Effector CD8-positive, alpha-beta T cell (primary cell): Measurements from ENCODE around the gene CEBPA.
"Not testable (repeated sequence)": the region's sequence is repeated elsewhere in the genome, so short reads cannot be mapped to it uniquely, and the experiment has no call there.

Source experiments
- DNase-seq: peaks from one replicate; lab custom pipeline; 2025; lab: John Stamatoyannopoulos, UW

CEBPA gene

DNA sequence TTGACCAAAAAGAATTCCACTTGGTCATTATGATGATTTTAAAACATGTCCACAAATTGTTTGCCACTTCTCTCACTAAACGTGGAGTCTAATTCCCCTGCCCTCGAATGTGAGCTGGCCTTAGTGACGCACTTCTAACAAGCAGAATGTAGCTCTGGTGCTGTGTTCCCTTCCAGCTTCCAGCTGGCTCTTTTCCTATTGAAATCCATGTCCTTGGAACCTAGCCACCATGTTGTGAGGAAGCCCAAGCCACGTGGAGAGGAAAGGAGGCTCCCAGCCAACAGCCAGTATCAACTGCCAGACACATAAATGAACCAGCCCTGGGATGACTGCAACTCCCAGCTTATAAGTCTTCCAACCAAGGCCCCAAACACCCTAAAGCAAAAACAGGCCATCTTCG is 23.6 kb upstream of the CEBPA start:
- DNase-seq = no peak

DNA sequence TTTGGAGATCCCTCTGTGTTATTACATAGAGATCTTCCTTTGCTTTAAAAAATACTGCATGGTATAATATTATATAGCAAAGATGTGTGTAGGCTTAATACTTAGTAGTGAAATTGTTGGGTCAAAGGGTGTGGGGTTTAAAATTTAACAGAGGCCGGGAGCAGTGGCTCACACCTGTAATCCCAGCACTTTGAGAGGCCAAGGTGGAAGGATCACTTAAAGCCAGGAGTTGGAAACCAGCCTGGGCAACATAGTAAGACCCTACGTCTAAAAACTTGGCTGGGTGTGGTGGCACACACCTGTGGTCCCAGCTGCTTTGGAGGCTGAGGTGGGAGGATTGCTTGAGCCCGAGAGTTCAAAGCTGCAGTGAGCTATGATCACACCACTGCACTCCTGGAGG is 22.3 kb upstream of the CEBPA start:
- DNase-seq = no peak

DNA sequence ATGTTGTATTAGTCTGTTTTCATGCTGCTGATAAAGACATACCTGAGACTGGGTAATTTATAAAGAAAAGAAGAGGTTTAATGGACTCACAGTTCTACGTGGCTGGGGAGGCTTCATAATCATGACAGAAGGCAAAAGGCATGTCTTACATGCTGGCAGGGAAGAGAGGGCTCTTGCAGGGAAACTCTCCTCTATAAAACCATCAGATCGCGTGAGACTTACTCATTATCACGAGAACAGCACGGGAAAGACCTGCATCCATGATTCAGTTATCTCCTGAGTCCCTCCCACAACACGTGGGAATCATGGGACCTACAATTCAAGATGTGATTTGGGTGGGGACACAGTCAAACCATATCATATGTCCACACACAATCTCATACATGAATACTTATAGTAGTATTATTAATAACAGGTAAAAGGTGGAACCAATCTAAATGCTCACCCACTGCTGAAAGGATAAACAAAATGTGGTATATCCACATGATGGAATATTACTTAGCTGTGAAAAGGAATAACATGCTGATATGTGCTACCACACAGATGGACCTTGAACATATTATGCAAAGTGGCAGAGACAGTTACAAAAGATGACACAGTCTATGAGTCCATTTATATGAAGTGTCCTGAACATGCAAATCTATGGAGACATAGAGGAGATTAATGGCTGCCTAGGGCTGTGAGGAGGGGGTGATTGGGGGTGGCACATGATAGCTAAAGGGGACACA is 20.9 kb upstream of the CEBPA start:
- DNase-seq = no peak

DNA sequence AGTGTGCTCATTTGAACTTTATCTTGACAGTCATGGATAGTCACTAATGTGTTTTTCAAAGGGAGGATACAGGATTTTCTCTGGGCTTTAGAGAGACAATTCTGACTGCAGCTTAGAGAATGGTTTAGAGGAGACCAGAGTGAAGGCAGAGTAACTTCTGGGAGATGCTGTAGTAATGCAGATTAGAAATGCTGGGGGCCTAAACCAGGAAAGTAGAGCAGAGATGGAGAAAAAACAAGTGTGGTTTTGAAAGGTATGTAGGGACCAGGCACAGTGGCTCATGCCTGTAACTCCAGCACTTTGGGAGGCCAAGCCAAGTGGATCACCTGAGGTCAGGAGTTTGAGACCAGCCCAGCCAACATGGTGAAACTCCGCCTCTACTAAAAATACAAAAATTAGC is 18.3 kb upstream of the CEBPA start:
- no peak for DNase-seq

DNA sequence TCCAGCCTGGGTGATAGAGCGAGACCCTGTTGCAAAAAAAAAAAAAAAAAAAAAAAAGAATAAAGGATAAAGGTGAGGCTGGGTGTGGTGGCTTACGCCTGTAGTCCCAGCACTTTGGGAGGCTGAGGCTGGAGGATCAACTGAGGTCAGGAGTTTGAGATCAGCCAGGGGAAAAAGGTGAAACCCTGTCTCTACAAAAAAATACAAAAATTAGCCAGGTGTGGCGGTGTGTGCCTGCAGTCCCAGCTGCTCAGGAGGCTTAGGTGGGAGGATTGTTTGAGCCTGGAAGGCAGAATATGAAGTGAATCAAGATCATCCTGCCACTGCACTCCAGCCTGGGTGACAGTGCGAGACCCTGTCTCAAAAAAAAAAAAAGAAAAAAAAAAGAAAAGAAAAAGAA is 15.7 kb upstream of the CEBPA start:
- DNase-seq = not testable (repeated sequence)

DNA sequence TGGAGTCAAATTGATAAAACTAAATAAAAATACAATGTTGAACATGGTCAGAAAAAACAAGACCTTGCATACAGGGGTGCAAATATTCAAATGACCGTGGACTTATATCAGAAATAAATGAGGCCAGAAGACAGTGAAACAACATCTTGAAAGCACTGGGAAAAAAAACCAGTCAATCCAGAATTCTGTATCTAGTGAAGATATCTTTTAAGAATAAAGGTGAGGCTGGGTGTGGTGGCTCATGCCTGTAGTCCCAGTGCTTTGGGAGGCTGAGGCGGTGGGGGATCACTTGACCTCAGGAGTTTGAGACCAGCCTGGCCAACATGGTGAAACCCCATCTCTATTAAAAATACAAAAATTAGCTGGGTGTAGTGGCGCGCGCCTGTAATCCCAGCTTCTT is 15.2 kb upstream of the CEBPA start:
- DNase-seq = no peak

DNA sequence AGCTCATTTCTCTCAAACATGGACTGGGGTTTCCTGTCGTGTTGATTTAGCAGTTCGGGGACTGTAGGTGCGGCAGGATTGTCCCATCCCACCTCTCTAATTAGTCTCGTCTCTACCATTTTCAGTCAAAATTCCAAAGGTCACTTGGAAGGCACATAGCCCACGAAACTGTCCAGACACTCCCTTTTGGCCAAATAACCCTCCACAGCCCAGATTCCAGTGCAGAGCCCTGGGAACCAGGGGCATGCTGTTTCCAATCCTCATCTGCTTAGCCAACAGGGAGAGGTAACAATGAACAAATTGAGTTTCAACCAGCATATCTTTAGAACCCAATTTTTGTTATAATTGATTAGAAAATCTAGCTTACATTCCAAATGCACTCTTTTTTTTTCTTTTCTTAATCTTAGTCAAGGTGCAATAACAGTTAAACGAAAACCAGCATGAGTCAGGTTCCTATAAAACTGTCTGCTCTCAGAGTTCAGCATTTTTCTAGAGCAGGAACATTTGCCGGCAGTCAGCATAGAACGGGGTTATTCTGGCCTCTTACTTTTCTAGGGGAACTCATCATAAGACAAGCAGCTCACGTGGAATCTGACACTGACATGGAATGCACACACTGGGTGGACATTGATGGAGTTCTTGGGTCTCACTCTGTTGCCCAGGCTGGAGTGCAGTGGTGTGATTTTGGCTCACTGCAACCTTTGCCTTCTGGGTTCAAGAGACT is 14.4 kb upstream of the CEBPA start:
- no peak for DNase-seq

DNA sequence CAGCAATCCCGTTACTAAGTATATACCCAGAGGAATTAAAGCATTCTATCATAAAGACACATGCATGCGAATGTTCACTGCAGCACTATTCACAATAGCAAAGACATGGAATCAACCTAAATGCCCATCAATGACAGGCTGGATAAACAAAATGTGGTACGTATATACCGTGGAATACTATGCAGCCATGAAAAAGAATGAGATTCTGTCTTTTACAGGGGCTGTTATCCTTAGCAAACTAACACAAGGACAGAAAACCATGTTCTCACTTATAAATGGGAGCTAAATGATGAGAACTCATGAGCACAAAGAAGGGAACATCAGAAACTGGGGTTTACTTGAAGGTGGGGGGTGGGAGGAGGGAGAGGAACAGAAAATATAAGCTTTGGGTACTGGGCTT is 10.5 kb upstream of the CEBPA start:
- not testable (repeated sequence) for DNase-seq

DNA sequence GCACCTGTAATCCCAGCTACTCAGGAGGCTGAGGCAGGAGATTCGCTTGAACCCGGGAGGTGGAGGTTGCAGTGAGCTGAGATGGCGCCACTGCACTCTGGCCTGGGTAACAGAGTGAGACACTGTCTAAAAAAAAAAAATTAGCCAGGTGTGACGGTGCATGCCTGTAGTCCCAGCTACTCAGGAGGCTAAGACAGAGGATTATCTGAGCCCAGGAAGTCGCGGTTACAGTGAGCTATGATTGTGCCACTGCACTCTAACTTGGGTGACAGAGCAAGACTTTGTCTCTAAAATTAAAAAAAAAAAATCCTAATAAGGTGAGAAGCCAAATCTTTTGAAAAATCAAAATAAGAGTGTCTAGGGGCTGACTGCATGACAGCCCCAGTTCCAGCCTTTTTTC is 9.7 kb upstream of the CEBPA start:
- no peak for DNase-seq

DNA sequence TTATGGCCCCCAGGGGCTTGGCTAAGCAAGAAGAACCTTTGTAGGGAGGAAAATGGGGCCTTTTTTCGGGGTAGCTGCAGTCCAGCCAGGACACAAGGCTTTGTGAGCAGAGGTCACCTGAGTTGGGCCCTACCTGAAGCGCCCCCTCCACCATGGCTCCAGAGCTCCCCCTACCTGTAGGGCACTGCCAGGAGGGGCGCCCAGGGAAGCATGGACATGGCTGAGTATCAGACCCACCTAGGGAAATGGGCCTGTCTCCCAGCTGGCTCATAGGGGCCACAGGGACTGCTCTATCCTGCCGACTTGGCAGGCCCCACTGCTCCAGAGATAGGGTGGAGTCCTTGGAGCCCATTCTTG is 9.0 kb upstream of the CEBPA start:
- DNase-seq = no peak

DNA sequence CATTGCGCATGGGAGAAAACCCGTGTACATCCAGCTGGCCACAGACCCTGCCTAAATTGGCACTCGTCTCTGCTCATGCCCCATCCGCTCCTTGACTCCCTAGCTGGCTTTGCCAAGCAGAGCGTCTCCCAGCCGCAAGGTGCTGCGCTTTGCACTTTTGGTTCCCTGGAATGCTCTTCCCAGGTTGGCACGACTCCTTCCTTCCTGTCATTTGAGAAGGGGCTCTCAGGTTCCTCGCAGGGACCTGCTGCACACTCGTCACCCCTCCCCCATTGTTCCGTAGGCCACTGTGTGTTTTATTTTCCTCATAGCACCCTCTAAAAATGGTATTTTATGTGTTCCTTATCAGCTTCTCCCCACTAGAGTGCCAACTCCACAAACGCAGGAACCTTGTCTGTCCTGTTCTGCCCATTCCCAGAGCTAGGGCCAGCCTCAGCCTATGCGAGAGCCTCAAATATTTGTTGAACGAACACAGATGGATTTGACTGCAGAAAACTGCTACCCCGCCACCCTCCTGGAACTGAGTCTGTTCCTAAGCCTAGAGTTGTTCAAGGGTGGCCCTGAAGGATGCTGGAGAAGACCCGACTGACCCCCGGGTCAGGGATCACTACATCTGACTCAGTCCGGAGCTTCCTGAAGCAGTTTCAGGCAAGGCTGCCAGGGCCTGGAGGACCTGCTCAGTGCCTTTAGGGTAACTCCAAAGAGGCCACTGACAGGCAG is 8.4 kb upstream of the CEBPA start:
- DNase-seq = no peak

DNA sequence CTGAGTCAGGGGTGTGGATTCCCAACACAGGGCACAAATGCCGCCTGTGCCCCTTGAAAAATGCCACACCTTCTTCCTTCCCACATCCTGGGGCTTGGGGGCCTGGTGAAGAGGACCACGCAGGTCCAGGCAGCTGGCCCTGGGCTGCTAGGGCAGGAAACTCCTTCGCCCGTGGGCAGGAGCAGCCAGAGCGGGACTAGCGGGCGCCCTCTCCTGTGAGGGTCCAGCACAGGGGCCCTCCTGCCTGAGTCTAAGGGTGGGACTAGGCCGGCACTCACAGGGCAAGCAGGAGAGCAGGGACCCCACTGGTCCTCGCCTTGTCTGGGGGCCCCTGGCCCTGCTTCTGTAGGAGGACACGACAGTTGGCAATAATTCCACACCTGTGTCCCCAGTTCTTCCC is 7.5 kb upstream of the CEBPA start:
- DNase-seq = no peak

DNA sequence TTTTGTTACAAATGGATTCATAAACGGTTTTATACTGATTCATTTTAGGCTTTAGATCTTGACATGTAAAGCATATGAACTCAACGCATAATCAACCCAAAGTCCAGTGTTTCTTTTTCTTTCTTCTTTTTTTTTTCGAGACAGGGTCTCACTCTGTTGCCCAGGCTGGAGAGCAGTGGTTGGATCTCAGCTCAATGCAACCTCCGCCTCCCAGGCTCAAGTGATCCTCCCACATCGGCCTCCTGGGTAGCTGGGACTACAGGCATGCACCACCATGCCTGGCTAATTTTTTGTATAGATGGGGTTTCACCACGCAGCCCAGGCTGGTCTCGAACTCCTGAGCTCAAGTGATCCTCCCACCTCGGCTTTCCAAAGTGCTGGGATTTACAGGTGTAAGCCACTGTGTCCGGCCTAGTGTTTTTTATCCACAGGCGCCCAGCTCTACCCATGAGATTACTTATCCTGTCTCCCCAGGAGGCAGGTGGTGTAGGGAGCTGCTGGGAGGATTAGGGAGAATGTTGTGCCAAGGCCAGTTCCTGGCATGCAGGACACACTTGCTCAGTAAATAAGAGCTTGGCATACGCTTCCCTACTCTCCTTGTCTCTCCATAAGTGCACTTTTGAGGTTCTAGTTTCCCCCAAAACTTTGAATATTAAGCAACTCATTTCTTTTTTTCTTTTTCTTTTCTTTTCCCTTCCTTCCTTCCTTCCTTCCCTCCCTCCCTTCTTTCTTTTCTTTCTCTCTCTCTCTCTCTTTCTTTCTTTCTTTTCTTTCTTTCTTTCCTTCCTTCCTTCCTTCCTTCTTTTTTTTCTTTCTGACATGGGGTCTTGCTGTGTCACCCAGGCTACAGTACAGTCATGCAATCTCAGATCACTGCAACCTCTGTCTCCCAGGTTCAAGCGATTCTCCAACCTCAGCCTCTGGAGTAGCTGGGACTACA is 4.8 kb upstream of the CEBPA start:
- DNase-seq = no peak

DNA sequence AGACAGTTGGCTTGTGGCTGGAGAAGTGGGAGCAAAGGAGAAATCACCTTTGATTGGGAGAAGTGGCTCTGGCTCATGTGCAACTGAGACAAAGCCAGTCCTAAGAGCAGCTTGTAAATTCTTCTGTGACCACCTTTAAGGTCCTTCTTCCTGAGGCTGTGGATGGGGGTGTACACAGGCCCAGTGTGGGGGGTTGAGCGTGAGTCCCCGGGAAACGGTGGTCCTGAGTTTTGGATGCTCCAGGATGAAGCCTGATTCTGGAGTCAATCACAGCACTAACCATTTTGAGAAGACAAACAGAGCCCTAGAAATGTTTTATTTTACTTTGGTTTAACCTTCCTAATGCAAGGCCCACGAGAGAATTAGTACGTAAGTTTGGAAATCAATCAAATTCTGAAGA is 3.9 kb upstream of the CEBPA start:
- DNase-seq = no peak

DNA sequence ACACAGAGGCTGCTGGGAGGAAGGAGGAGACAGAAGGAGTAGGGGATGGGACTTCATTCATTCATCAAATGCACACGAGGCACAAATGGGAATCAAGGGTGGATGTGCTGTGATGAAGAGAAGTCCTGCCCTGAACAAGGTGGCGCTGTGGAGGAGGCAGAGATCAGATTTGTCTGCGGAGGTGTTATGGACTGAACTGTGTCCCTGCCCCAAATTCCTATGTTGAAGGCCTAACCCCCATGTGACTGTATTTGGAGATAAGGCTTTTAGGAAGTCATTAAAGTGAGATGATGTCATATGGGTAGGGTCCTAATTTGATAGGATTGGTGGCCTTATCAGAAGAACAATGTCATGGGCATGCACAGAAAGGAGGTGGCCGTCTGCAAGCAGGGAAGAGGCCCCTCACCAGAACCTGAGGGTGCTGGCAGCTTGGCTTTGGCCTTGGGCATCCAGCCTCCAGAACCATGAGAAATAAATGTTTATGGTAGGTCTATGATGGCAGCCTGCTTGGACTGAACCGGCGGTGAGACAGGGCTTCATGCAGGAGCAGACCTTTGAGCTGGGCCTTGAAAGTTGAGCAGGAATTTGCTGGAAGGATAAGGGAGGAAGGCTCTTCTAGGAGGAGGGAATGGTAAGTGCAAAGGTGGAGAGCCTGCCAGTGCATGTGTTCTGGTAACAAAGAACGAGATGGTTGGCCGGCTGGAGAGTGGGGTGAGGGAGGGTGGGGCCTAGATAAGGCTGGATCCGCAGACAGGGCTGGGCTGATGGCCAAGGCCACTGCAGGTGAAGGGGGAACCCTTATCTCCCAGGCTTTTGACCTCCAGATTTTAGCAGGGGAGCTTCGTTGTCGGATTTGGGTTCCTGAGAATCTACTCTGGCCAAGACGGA is 2.7 kb upstream of the CEBPA start:
- no peak for DNase-seq

DNA sequence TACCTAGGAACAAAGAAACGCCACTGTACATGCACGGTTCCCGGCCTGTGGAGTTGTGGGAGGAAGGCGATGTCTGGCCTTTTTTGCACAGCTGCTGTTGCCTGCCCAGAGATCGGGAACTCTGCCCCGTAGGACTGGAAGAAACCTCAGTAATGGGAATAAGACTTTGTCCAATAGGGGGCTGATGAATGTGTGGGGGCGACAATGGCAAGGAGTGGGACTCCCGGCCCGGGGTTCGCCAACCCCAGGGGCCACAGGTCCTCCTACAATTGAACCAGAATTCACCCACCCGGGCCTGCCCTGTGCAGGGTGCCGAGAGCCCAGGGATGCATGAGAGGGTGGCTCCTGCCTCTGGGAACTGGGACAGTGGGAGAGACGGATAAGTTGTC is 2.0 kb upstream of the CEBPA start:
- DNase-seq = no peak

DNA sequence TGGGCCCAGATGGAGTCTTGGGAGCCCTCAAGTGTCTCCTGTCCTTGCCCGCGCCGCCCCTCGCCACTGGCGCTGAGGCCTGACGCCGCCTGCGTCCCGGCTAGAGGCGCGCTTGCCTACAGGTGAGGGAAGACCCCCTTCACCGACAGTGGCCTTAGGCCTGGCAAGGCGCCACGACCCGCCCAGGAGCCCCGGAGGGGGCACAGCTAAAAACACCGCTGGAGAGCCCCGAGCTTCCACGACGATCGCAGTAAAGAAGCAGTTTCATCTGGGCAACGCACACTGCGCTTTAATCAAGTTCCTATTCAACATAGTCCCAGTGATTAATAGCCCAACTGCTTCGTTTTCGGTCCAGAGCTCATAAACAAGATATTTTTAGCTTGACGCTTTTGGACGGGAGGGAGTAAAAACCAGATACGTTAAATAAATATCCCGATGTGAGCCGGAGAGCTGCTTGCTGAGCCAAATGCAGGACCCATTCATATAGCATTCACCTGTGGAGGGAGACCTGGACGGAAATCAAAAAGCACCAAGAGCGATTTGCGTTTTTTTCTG is 1.5 kb upstream of the CEBPA start:
- no peak for DNase-seq

DNA sequence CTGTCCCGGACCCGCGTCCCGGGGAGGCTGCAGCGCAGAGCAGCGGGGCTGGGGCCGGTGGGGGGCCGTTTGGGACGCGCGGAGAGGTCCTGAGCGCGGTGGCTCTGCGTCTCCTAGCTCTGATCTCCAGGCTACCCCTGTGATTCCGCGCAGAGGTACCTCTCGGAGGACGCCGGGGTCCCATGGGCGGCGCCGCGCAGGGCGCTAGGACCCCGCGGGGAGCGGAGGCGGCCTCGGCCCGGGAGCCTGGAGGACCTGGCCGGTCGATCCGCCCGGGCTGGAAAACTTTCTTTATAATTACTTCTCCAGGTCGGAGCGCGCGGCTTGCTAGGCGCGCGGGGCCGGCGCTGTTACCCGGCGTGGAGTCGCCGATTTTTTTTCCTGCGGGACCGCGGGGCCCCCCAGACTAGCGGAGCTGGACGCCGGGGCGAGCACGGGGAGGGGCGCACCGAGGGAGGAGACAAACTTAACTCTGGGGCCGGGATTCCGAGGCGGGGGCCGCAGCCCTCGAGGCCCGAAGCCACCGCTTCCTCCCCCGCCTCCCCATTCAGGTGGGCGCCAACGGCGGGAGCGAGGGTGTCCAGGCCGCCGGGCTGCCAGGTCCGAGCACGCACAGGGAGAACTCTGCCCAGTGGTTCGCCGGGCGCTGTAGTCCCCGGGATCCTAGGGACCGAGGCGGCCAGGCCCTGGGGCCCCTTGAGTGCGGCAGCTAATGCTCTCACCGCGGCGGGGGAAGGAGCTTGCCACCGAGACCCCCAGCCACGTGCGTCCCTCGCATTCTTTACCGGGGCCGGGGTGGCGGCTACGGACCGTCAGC is 848 bp upstream of the CEBPA start:
- DNase-seq = no peak

DNA sequence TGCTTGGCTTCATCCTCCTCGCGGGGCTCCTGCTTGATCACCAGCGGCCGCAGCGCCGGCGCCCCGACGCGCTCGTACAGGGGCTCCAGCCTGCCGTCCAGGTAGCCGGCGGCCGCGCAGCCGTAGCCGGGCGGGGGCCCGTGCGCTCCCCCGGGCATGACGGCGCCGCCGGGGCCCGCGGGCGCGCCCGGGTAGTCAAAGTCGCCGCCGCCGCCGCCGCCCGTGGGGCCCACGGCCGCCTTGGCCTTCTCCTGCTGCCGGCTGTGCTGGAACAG is 497 bp downstream of the CEBPA start:
- DNase-seq = no peak
